ENCODE measurements around the gene SUPT6H. TPM values are rescaled to one million over a fixed set of nuclear protein-coding genes. Genes with fewer than 3 reads are reported as not detected.

The SUPT6H gene
- total and polyA plus RNA-seq, 8 donors: 16.9 to 135 (median 47.3) TPM

DNA sequence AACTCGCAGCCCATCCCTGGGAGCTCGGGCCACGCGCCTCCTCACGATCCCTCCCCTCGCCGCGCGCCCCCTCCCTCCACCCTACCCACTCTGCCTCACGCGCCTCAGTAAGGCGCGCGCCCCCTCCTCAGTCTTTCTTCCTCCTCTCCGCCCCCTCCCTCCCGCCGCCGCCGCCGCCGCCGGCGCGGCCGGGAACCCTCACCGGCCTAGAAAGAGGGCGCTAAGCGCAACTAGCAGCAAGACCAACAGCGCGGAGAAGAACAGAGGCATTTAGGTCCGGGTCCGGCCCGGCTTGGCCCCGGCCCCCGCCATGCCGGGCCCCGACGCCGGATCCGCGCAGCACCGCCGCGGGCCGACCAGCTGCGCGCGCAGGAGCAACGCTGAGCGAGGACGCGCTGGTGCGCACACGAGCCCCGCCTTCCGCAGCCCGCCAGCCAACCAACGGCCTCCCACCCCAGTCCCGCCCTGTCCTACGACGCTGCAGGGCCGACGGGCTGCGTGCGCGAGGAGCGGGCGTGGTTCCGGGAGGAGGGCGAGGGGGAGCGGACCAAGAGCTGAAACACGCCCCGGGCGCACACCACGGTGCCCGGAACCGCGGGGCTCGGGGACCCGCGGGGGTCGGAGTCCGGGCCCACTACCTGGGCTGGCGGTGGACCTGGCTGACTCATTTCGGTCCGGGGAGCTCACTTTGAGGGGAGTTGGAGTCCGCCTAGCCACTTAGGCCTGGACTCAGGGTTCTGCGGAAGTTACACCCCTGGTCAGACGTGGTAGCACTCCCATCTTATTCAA, 17.0 kb upstream of the SUPT6H start, which contains the start of gene BLTP2:
BLTP2 (minus strand) TSS at position 372 of the 789 bp plus-strand sequence; CDS start at position 270, 102 bp downstream.
- intact Hi-C loops (cut with DNase I; ENCODE audit: low total_unique reads): no loop called here
- TF ChIP-seq POLR2AphosphoS5 (IDR thresholded peaks at IDR 0.05): peak; percentile 88 to 94 (median 90)
- no peak for TF ChIP-seq EP300 (IDR thresholded peaks at IDR 0.05)
- peak in 2 of 4 donors; percentile 17 to 50 for TF ChIP-seq POLR2A (IDR thresholded peaks at IDR 0.05)
- TF ChIP-seq, protein P1, sequence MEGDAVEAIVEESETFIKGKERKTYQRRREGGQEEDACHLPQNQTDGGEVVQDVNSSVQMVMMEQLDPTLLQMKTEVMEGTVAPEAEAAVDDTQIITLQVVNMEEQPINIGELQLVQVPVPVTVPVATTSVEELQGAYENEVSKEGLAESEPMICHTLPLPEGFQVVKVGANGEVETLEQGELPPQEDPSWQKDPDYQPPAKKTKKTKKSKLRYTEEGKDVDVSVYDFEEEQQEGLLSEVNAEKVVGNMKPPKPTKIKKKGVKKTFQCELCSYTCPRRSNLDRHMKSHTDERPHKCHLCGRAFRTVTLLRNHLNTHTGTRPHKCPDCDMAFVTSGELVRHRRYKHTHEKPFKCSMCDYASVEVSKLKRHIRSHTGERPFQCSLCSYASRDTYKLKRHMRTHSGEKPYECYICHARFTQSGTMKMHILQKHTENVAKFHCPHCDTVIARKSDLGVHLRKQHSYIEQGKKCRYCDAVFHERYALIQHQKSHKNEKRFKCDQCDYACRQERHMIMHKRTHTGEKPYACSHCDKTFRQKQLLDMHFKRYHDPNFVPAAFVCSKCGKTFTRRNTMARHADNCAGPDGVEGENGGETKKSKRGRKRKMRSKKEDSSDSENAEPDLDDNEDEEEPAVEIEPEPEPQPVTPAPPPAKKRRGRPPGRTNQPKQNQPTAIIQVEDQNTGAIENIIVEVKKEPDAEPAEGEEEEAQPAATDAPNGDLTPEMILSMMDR (IDR thresholded peaks at IDR 0.05): no peak
- Histone ChIP-seq H3K4me3 (peak within 1 kb of the TSS; percentile 87 to 99 (median 90)), H3K9me3 (no peaks in the 10 kb centered on the region), H3K27me3 (no peaks in the 10 kb centered on the region), H3K36me3 (peaks cover 44 to 57% (median 54%) of the 10 kb centered on the region in 4 donors), H3K27ac (peak within 1 kb of the TSS; percentile 93 to 97 (median 94)), H3K4me1 (peaks cover 25 to 50% (median 49%) of the 10 kb centered on the region in 4 donors)
- peak; percentile 97 to 99 for DNase-seq
- 0 to 1% (median 1%) methylated on average over 28 to 87 of the region's 89 CpGs for WGBS, 5 donors

DNA sequence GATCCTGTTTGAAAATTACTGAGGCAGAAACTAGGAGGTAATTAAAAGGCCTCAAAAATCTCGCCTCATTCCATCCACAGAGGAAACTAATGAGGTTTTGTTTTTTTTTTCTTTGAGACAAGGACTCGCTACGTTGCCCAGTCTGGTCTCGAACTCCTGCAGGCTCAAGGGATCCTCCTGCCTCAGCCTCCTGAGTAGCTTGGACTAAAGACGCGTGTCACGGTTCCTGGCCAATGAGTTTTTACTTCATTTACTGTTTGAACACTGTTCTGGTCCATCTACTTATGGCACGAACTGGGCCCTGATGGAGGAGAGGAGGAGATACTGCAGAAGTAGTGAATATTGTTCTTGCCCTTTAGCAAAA, 16.4 kb upstream of the SUPT6H start:
- peaks cover 25 to 50% (median 49%) of the 10 kb centered on the region in 4 donors for H3K4me1 ChIP-seq
- H3K36me3 ChIP-seq: peaks cover 38 to 57% (median 54%) of the 10 kb centered on the region in 4 donors
- H3K4me3 ChIP-seq: peak overlapping the region; percentile 87 to 99 (median 90)
- intact Hi-C loops (cut with DNase I; ENCODE audit: low total_unique reads): no loop called here
- no peak for DNase-seq
- peak overlapping the region; percentile 93 to 97 (median 94) for H3K27ac ChIP-seq
- 17 to 35% (median 20%) methylated on average over 8 of the region's 8 CpGs for WGBS, 5 donors
- H3K27me3 ChIP-seq: no peaks in the 10 kb centered on the region
- no peak for TF ChIP-seq POLR2AphosphoS5 (IDR thresholded peaks at IDR 0.05)
- TF ChIP-seq, protein P1 (IDR thresholded peaks at IDR 0.05): peak in 1 of 7 experiments; percentile 13
- no peaks in the 10 kb centered on the region for H3K9me3 ChIP-seq

DNA sequence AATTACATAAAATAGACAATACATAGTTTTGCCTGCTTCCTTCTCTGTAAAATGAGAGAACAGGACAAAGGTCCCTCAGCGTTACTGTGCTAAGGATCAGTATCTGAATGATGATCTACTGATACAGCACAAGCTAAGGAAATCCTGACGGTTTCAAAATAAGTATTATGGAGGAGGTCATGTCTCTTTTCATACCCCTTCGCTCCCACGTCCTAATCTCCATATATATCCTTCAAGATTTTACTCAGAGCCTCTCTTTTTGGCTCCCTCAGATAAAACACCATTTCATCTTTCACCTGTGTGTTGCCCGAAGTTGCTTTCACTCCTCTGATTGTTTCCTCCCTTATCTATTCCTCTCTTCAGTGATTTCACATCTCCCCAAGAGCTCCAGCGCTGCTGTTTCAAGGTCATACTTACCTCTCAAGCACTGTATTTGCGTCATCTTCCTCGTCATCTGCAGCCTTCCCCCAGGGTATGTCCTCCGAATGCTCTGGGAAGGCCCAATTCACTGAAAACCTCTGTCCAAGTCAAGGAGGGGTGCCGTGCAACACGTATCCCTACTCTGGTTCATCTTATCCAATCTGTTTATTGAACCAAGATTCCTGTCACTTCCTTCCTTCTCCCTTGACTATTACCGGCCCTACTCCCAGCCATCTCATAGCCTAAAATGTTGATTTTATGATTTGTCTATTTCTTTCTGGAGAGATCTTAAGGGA, 15.8 kb upstream of the SUPT6H start:
- intact Hi-C loops (cut with DNase I; ENCODE audit: low total_unique reads): no loop called here
- H3K9me3 ChIP-seq: no peaks in the 10 kb centered on the region
- peaks cover 32 to 57% (median 53%) of the 10 kb centered on the region in 4 donors for H3K36me3 ChIP-seq
- peaks cover 25 to 50% (median 49%) of the 10 kb centered on the region in 4 donors for H3K4me1 ChIP-seq
- TF ChIP-seq POLR2AphosphoS5 (IDR thresholded peaks at IDR 0.05) (no peak), EP300 (IDR thresholded peaks at IDR 0.05) (no peak), POLR2A (IDR thresholded peaks at IDR 0.05) (no peak)
- TF ChIP-seq, protein P1 (IDR thresholded peaks at IDR 0.05): no peak
- 33 to 54% (median 43%) methylated on average over 12 of the region's 12 CpGs for WGBS, 5 donors
- peak in 1 of 2 donors; percentile 40 for DNase-seq
- H3K27me3 ChIP-seq: no peaks in the 10 kb centered on the region
- H3K4me3 ChIP-seq: peak overlapping the region; percentile 5 to 99 (median 54)
- H3K27ac ChIP-seq: peak overlapping the region; percentile 86 to 97 (median 94)

DNA sequence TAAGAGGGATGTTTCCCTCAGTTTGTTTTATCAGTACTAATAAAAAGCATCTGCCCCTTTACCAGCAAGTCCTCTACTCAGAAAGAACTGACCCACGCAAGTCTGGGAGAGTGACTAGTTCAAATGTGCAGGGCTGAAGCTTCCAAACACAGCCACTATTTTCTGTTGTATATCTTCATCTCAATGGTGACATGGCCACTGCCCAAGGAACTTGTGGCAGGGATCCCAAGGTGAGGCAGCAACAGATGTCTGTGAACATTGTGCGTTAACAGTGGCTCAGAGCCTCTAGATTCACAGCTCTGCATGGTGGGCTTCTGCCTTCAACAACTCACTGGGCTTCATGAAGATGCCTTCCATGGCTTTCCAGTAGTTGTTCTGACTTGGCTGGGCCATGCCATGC, 13.3 kb upstream of the SUPT6H start:
- H3K9me3 ChIP-seq: no peaks in the 10 kb centered on the region
- H3K27ac ChIP-seq: no peak overlapping the region
- WGBS, 5 donors: 55 to 94% (median 80%) methylated on average over 2 of the region's 2 CpGs
- peaks cover 12 to 63% (median 54%) of the 10 kb centered on the region in 4 donors for H3K36me3 ChIP-seq
- intact Hi-C loops (cut with DNase I; ENCODE audit: low total_unique reads): no loop called here
- no peaks in the 10 kb centered on the region for H3K27me3 ChIP-seq
- no peak for TF ChIP-seq POLR2A (IDR thresholded peaks at IDR 0.05)
- TF ChIP-seq EP300 (IDR thresholded peaks at IDR 0.05): no peak
- TF ChIP-seq, protein P1 (IDR thresholded peaks at IDR 0.05): no peak
- TF ChIP-seq POLR2AphosphoS5 (IDR thresholded peaks at IDR 0.05): no peak
- peaks cover 21 to 31% (median 27%) of the 10 kb centered on the region in 4 donors for H3K4me1 ChIP-seq
- no peak overlapping the region for H3K4me3 ChIP-seq
- no peak for DNase-seq

Measured in stomach (tissue), 9 donors.